GM10248 (cell line): ENCODE results near the gene APLNR.

Source experiments
- CTCF ChIA-PET: fragments of 300-600 bp; sonication (Branson Sonifier 250); formaldehyde crosslinking; extraction: SDS; loops from one replicate; lab custom pipeline; 2021; ENCODE audit warnings: antibody characterized with exemption; lab: Yijun Ruan, JAX
- POLR2A ChIA-PET: fragments of 350-650 bp; sonication (Branson Sonifier 250); formaldehyde crosslinking; extraction: SDS; loops from one replicate; lab custom pipeline; 2020; ENCODE audit warnings: antibody characterized with exemption; lab: Yijun Ruan, JAX
- DNase-seq: peaks from one replicate; pipeline ENCODE4 v3.0.0; 2012; ENCODE audit errors: extremely low spot score
- TF ChIP-seq, protein P1 (sequence below): IDR thresholded peaks from 2 replicates; pipeline ENCODE4 v1.5.1; 2012; ENCODE audit warnings: mild to moderate bottlenecking, low read depth; ENCODE audit errors: extremely low read depth, missing control alignments, control extremely low read depth

APLNR gene

DNA sequence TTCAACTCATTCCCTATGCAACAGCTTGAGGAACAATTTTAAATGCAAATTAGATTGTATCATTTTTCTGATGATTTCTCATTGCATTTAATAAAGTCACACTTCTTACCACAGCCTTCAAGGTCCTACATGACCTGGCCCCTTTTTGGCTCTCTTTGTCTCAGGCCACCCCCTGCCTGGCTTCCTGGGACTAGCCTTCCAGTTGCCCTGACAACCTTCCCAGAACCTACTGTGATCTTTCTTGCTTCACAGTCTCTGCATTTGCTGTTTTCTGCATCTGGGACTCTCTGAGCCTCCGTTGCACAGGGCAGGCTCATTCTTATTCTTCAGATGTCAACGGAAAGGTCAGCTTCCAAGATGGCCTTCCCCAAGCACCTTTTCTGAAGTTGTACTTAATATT lies 12.9 kb downstream of the APLNR start:
- TF ChIP-seq, protein P1, sequence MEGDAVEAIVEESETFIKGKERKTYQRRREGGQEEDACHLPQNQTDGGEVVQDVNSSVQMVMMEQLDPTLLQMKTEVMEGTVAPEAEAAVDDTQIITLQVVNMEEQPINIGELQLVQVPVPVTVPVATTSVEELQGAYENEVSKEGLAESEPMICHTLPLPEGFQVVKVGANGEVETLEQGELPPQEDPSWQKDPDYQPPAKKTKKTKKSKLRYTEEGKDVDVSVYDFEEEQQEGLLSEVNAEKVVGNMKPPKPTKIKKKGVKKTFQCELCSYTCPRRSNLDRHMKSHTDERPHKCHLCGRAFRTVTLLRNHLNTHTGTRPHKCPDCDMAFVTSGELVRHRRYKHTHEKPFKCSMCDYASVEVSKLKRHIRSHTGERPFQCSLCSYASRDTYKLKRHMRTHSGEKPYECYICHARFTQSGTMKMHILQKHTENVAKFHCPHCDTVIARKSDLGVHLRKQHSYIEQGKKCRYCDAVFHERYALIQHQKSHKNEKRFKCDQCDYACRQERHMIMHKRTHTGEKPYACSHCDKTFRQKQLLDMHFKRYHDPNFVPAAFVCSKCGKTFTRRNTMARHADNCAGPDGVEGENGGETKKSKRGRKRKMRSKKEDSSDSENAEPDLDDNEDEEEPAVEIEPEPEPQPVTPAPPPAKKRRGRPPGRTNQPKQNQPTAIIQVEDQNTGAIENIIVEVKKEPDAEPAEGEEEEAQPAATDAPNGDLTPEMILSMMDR: no peak
- CTCF ChIA-PET: no interaction called here
- DNase-seq: no peak
- POLR2A ChIA-PET: no interaction called here

DNA sequence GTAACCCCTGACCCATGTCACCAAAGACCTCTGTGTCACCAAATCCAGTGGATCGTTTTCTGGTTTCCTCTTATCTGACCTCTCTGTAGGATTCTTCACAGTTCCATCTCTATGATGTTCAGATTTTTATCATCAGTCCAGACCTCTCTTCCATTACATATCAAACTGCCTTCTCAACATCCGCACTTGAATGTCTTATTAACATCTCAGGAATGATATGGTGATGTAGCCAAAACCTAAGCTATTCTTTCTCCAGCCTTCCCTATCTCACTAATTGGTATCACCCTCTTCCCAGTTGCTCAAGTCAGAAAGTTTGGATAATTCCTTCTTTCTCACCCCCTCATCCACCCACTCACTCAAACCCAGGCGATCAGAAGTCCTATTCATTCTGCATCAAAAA lies 13.4 kb downstream of the APLNR start:
- ChIA-PET CTCF (no interaction called here), POLR2A (no interaction called here)
- TF ChIP-seq, protein P1: no peak
- no peak for DNase-seq

DNA sequence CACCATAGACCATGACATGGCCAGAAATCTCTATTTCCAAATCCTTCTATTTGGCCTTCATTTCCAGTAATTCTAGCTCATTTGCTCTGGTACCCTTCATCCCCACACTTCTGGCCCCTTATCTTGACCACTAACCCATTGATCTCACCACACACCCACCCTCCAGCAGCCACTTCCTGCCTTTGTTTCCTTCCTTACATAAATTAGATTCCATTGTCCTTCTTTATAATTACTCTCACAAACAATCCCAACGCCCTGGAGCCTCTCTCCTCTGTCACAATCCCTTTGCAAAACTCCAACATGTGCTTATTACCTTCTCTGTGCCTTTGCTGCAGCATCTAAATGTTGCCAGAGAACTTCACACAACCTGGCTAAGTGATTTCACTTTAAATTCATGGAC lies 14.8 kb downstream of the APLNR start:
- ChIA-PET CTCF (interaction anchor here (2.3 kb wide), 1 partner anchor 9 kb away, joined by 9 read pairs; no protein-coding TSS in a partner anchor), POLR2A (no interaction called here)
- no peak for DNase-seq
- TF ChIP-seq, protein P1: no peak

DNA sequence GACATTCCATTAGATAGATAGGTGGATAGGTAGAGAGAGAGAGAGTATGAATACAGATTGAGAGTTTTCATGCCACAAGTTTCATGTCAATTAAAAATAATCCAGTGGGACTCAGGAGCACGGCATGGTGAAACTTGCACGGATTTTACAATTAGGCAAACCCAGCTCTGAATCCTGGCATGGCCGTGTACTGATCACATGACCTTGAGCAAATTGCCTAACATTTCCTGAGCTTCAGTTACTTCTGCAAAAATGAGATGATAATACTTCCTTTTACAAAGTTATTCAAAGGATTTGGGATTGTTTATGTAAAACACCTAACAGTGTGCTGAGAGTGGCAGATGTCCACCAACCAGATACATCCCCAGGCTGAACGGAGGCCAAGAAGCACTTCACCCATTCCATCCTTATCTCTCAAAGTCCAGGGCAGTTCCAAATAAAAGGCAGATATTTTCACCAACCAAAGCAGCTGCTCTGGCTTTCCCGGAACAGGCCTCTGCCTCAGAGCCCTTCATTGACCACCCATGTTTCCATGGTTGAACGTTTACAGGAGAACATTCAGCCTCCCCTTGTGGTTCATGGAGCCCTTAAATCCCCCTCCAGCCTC lies 17.9 kb downstream of the APLNR start:
- ChIA-PET CTCF (no interaction called here), POLR2A (no interaction called here)
- TF ChIP-seq, protein P1: no peak
- no peak for DNase-seq

DNA sequence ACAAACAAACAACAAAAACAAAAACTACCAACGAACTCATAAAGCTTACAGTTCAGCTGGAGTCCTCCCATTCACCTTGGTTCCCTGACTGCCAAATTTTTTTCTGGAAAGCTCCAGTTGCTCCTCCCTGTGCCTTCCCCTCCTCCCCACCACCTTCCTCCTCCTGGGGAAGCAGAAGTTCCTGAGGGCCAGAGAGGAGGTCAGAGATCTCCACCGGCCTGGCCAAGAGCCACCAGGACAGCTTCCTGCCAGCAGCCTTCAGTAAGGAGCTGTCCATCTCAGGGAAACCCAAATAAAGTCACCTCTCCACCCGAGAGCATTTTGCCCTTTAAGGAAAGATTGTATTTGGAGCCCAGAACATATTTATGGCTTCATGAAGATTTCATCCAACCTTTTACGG lies 20.0 kb downstream of the APLNR start:
- ChIA-PET POLR2A (no interaction called here), CTCF (interaction anchor here (1.0 kb wide), 1 partner anchor 307 kb away, joined by 3 read pairs; no protein-coding TSS in a partner anchor)
- TF ChIP-seq, protein P1: no peak
- DNase-seq: no peak

DNA sequence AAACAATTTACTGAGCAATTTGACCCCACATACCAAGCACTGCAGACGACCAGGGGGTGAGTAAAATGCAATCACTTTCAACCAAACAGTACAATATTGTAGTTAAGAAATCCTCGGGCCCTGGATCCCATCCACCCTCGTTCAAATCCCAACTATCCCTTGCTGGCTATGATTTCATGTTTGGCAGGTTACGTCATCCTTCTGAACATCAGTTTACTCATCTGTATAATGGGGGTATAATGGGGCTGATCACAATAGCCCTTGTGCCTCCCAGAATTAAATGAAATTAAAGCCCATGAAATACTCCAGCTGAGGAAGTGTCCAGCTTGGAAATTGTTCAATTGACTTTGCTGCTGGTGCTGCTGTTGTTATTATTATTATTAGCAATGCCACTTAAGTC lies 20.6 kb downstream of the APLNR start:
- no peak for DNase-seq
- POLR2A ChIA-PET: no interaction called here
- CTCF ChIA-PET: interaction anchor here (1.0 kb wide), 1 partner anchor 307 kb away, joined by 3 read pairs; no protein-coding TSS in a partner anchor

More for the DNA sequence above, 20.6 kb downstream of the APLNR start:
- TF ChIP-seq, protein P1: no peak
